H1 (cell line): ENCODE data around the gene ZNF512B. TPM values are rescaled to one million over a fixed set of nuclear protein-coding genes. Genes with fewer than 3 reads are reported as not detected.

Source experiments
- CTCF ChIA-PET: fragments of 300-600 bp; sonication (Branson Sonifier 250); formaldehyde crosslinking; loops from one replicate; lab custom pipeline; 2021; ENCODE audit not compliant: partially characterized antibody; lab: Charles Lee
- POLR2A ChIA-PET: fragments of 300-600 bp; sonication (Branson Sonifier 250); formaldehyde crosslinking; loops from one replicate; lab custom pipeline; 2021; ENCODE audit warnings: inconsistent platforms; ENCODE audit not compliant: partially characterized antibody; lab: Charles Lee
- DNase-seq, 2 experiments: peaks; one replicate each; pipeline versions ENCODE4 v3.0.0 to v3.0.0-alpha.2; 2010 to 2022; ENCODE audit warnings: low spot score in 2 of 2, low read depth in 1 of 2, mixed read lengths in 1 of 2
- FAIRE-seq: peaks from 2 replicates; lab custom pipeline; 2011; peaks lifted over from hg19 to GRCh38; lab: Jason Lieb, UNC
- H2AFZ ChIP-seq: 2 replicates; pipeline ENCODE4 v1.8.1; 2012; ENCODE audit warnings: low read length, inconsistent platforms
- H2AK5ac ChIP-seq: 2 replicates; pipeline ENCODE4 v1.6.1; 2013; ENCODE audit warnings: low read depth, low read length
- H2BK120ac ChIP-seq: replicated peaks from 2 replicates; pipeline ENCODE3; 2013; ENCODE audit warnings: low read depth, low read length, inconsistent platforms
- H2BK12ac ChIP-seq: 2 replicates; pipeline ENCODE4 v1.6.1; 2013; ENCODE audit warnings: low read depth, low read length
- H2BK15ac ChIP-seq: 2 replicates; pipeline ENCODE4 v1.6.1; 2013; ENCODE audit warnings: low read length
- H2BK20ac ChIP-seq: 2 replicates; pipeline ENCODE4 v1.6.1; 2013; ENCODE audit warnings: low read length
- H2BK5ac ChIP-seq: 2 replicates; pipeline ENCODE4 v1.6.1; 2013; ENCODE audit warnings: low read depth, low read length
- H3K14ac ChIP-seq: 2 replicates; pipeline ENCODE4 v1.6.1; 2013; ENCODE audit warnings: inconsistent platforms; ENCODE audit not compliant: insufficient read length
- H3K18ac ChIP-seq: 2 replicates; pipeline ENCODE4 v1.6.1; 2013; ENCODE audit warnings: low read length; ENCODE audit errors: extremely low read depth
- H3K23ac ChIP-seq: 2 replicates; pipeline ENCODE4 v1.6.1; 2013; ENCODE audit warnings: inconsistent platforms; ENCODE audit not compliant: insufficient read length
- H3K23me2 ChIP-seq: 2 replicates; pipeline ENCODE4 v1.6.1; 2013; ENCODE audit warnings: low read depth, low read length
- H3K27ac ChIP-seq: 2 replicates; pipeline ENCODE4 v1.6.1; 2011; ENCODE audit warnings: low read depth, low read length, inconsistent platforms
- H3K27me3 ChIP-seq, 4 experiments: replicated peaks in 1 of 4; 1 replicate in 1 of 4; 2 replicates in 3 of 4; pipeline versions ENCODE4 v1.6.1 to v1.8.1; 2011 to 2013; ENCODE audit warnings: low read length in 3 of 4, mild to moderate bottlenecking in 3 of 4, inconsistent platforms in 2 of 4, mixed read lengths in 2 of 4, moderate library complexity in 1 of 4; ENCODE audit not compliant: control insufficient read depth in 3 of 4, insufficient read depth in 3 of 4; ENCODE audit errors: extremely low read depth in 1 of 4
- H3K36me3 ChIP-seq, 4 experiments: 2 replicates each; pipeline versions ENCODE4 v1.6.1 to v1.8.1; 2011 to 2013; ENCODE audit warnings: mild to moderate bottlenecking in 4 of 4, low read length in 3 of 4, moderate library complexity in 2 of 4, control low read depth in 1 of 4, inconsistent platforms in 1 of 4; ENCODE audit not compliant: insufficient read depth in 4 of 4, control insufficient read depth in 2 of 4
- H3K4ac ChIP-seq: replicated peaks from 2 replicates; pipeline ENCODE3; 2013; ENCODE audit warnings: low read length, low read depth, mixed read lengths, inconsistent platforms; ENCODE audit not compliant: insufficient read length
- H3K4me1 ChIP-seq, 4 experiments: replicated peaks in 1 of 4; 1 replicate in 1 of 4; 2 replicates in 3 of 4; pipeline versions ENCODE4 v1.6.1 to v1.8.1; 2011 to 2013; ENCODE audit warnings: low read length in 3 of 4, inconsistent platforms in 2 of 4, mixed read lengths in 1 of 4; ENCODE audit not compliant: insufficient read depth in 4 of 4, control insufficient read depth in 3 of 4
- H3K4me2 ChIP-seq, 2 experiments: 2 replicates each; pipeline versions ENCODE4 v1.6.1 to v1.8.1; 2011 to 2013; ENCODE audit warnings: low read depth in 2 of 2, low read length in 2 of 2, control low read depth in 1 of 2, inconsistent platforms in 1 of 2, mild to moderate bottlenecking in 1 of 2; ENCODE audit not compliant: insufficient read depth in 1 of 2
- H3K4me3 ChIP-seq, 4 experiments: fragments of 200-600, 300-600 bp in 1 of 4; sonication (generic), shearing (Covaris generic), sonication (Bioruptor Twin) in 1 of 4; 2 replicates each; pipeline versions ENCODE4 v1.5.1 to v1.8.1; 2011 to 2016; ENCODE audit warnings: low read length in 4 of 4, low read depth in 3 of 4, control low read depth in 2 of 4, inconsistent platforms in 2 of 4, mild to moderate bottlenecking in 2 of 4, mixed read lengths in 1 of 4, moderate library complexity in 1 of 4; ENCODE audit not compliant: insufficient read depth in 2 of 4; ENCODE audit errors: extremely low read depth in 1 of 4
- H3K56ac ChIP-seq: replicated peaks from 2 replicates; pipeline ENCODE3; 2013; ENCODE audit warnings: low read depth, mild to moderate bottlenecking, mixed read lengths, low read length, inconsistent platforms; ENCODE audit not compliant: insufficient read length
- H3K79me1 ChIP-seq: 2 replicates; pipeline ENCODE4 v1.6.1; 2013; ENCODE audit warnings: low read depth, low read length, control low read depth
- H3K79me2 ChIP-seq, 2 experiments: 2 replicates each; pipeline versions ENCODE4 v1.6.1 to v1.8.1; 2012 to 2013; ENCODE audit warnings: low read length in 2 of 2, mild to moderate bottlenecking in 2 of 2, inconsistent platforms in 1 of 2; ENCODE audit not compliant: insufficient read depth in 2 of 2, control insufficient read depth in 1 of 2
- H3K9ac ChIP-seq, 4 experiments: replicated peaks in 1 of 4; 1 replicate in 1 of 4; 2 replicates in 3 of 4; pipeline versions ENCODE4 v1.6.1 to v1.8.1; 2011 to 2013; ENCODE audit warnings: low read depth in 3 of 4, low read length in 3 of 4, control low read depth in 2 of 4, mild to moderate bottlenecking in 2 of 4, moderate library complexity in 2 of 4, inconsistent platforms in 1 of 4; ENCODE audit errors: extremely low read depth in 1 of 4
- H3K9me3 ChIP-seq, 2 experiments: 2 replicates each; pipeline versions ENCODE4 v1.6.1 to v1.8.1; 2012 to 2013; ENCODE audit warnings: mild to moderate bottlenecking in 2 of 2, moderate library complexity in 2 of 2, control low read depth in 1 of 2, inconsistent platforms in 1 of 2, low read depth in 1 of 2, low read length in 1 of 2, mixed read lengths in 1 of 2; ENCODE audit not compliant: insufficient read depth in 2 of 2
- H4K20me1 ChIP-seq, 2 experiments: replicated peaks in 1 of 2; 2 replicates each; pipeline versions ENCODE3 to v1.8.1; 2011 to 2013; ENCODE audit warnings: inconsistent platforms in 2 of 2, low read length in 2 of 2, mild to moderate bottlenecking in 1 of 2; ENCODE audit not compliant: insufficient read depth in 2 of 2, control insufficient read depth in 1 of 2
- H4K5ac ChIP-seq: 2 replicates; pipeline ENCODE4 v1.6.1; 2013; ENCODE audit warnings: low read length, low read depth, mixed read lengths, inconsistent platforms; ENCODE audit not compliant: insufficient read length
- H4K8ac ChIP-seq: 2 replicates; pipeline ENCODE4 v1.8.0; 2013; ENCODE audit warnings: mild to moderate bottlenecking, moderate library complexity, low read length, inconsistent platforms; ENCODE audit not compliant: insufficient read depth; ENCODE audit errors: extremely low read depth
- H4K91ac ChIP-seq: replicated peaks from 2 replicates; pipeline ENCODE3; 2013; ENCODE audit warnings: low read length, mixed read lengths, inconsistent platforms; ENCODE audit not compliant: insufficient read length
- CTBP2 ChIP-seq: IDR thresholded peaks from 2 replicates; pipeline ENCODE4 v1.7.0; 2011; ENCODE audit warnings: borderline replicate concordance, mild to moderate bottlenecking, moderate library complexity, mixed read lengths, low read length; ENCODE audit not compliant: insufficient read depth, insufficient read length
- HDAC6 ChIP-seq: IDR thresholded peaks from one replicate; pipeline ENCODE4 v1.7.1; 2012; ENCODE audit warnings: low read depth, mild to moderate bottlenecking, inconsistent platforms, low read length, moderate library complexity
- MAX ChIP-seq: IDR thresholded peaks from 2 replicates; pipeline ENCODE4 v1.6.1; 2012; ENCODE audit warnings: inconsistent platforms
- POLR2AphosphoS5 ChIP-seq: IDR thresholded peaks from 2 replicates; pipeline ENCODE4 v1.6.1; 2011; ENCODE audit warnings: low read depth, low read length
- USF2 ChIP-seq: IDR thresholded peaks from 2 replicates; pipeline ENCODE4 v1.6.1; 2011; ENCODE audit warnings: low read length, improper control_type of control experiment
- YY1 ChIP-seq: IDR thresholded peaks from 2 replicates; pipeline ENCODE4 v1.6.1; 2011; ENCODE audit warnings: low read depth, mild to moderate bottlenecking, low read length
- WGBS, 2 experiments: shearing (Covaris generic) in 1 of 2; methylation state at CpG; one replicate each; pipeline versions ENCODE4 v1.1.6 to v1.1.7; 2013 to 2015; ENCODE audit warnings: low lambda C conversion rate in 2 of 2, mixed read lengths in 2 of 2, inconsistent platforms in 1 of 2, low coverage in 1 of 2, missing lambda C conversion rate in 1 of 2; ENCODE audit not compliant: insufficient replicate concordance in 2 of 2, insufficient coverage in 1 of 2, insufficient read length in 1 of 2; ENCODE audit errors: extremely low coverage in 1 of 2, missing lambda C conversion rate in 1 of 2; 5-methylcytosine and 5-hydroxymethylcytosine counted together
- polyA plus RNA-seq, 7 experiments: library from polyadenylated mRNA; depleted of rRNA in 3 of 7; stranded (reverse) in 5 of 7; unstranded in 2 of 7; fragments of >200 nt in 5 of 7; fragments of 200-250 nt in 2 of 7; gene quantifications; 1 replicate in 5 of 7; 2 replicates in 1 of 7; 4 replicates in 1 of 7; pipeline versions ENCODE4 v1.2.1 to v1.2.3, GENCODE V29; 2011 to 2013; ENCODE audit warnings: missing spikeins in 2 of 7, mixed read lengths in 2 of 7
- total RNA-seq: library from RNA; stranded (reverse); fragmentation: NEBNext Ultra II Directional; extraction: Animal tissue kit (Norgen Biotek cat#: 25700); gene quantifications from 2 replicates; pipeline ENCODE4 v1.2.1, GENCODE V29; 2021

Gene ZNF512B
- total and polyA plus RNA-seq, 2 of the 8 experiments (the other 6 are each of a cell fraction or from before 2014, with no cell fraction given), result 7.3 to 26.6 TPM

- Histone ChIP-seq H3K14ac (no peak overlapping the region), H2BK5ac (peak overlapping the region; percentile 84; the same call in 1 of the 2 replicates), H3K23me2 (peaks cover 12% of the 10 kb centered on the region), H2BK15ac (no peak overlapping the region), H4K91ac (no peak overlapping the region), H3K23ac (no peak overlapping the region), H3K27ac (no peak overlapping the region), H2AK5ac (no peak overlapping the region), H4K8ac (peak overlapping the region; percentile 11; the same call in 1 of the 2 replicates), H3K27me3 (no peaks in the 10 kb centered on the region), H3K79me1 (no peaks in the 10 kb centered on the region), H3K4ac (no peak overlapping the region), H3K4me3 (peak overlapping the region; percentile 38 to 55 (median 44); a peak in 6 of 8 replicates), H4K5ac (no peak overlapping the region), H3K4me2 (peak overlapping the region; percentile 73 to 98), H4K20me1 (peaks cover 4 to 24% of the 10 kb centered on the region in 2 experiments), H2BK12ac (no peak overlapping the region; the same call in 1 of the 2 replicates), H2AFZ (no peak overlapping the region), H3K9me3 (no peaks in the 10 kb centered on the region), H3K9ac (peak overlapping the region in 2 of 4 experiments; percentile 29 to 41; a peak in 2 of 7 replicates), H3K36me3 (peaks cover 3 to 21% (median 11%) of the 10 kb centered on the region in 4 experiments; a peak in 5 of 8 replicates), H2BK120ac (no peak overlapping the region), H3K56ac (no peak overlapping the region), H3K4me1 (peaks cover 0 to 28% (median 13%) of the 10 kb centered on the region in 4 experiments; a peak in 6 of 7 replicates), H2BK20ac (no peak overlapping the region), H3K79me2 (peaks cover 0 to under 1% of the 10 kb centered on the region in 2 experiments; a peak in 1 of 4 replicates), H3K18ac (no peak overlapping the region)
- ChIA-PET POLR2A (interaction anchor here (0.6 to 7.8 kb wide), 12 partner anchors 13 to 389 kb away, joined by 3 to 68 read pairs (median 4); partner anchors contain the start of genes OPRL1, SAMD10 and UCKL1), CTCF (interaction anchor here (0.6 to 5.4 kb wide), 8 partner anchors 12 to 203 kb away, joined by 3 to 28 read pairs (median 4); partner anchors contain the start of gene LIME1)
- TF ChIP-seq YY1, result peak; percentile 89
- TF ChIP-seq HDAC6, result no peak
- peak; percentile 75 for TF ChIP-seq MAX
- TF ChIP-seq USF2, result peak; percentile 21; the same call in 1 of the 2 replicates
- no peak for TF ChIP-seq CTBP2
- TF ChIP-seq POLR2AphosphoS5, result peak; percentile 57
- DNase-seq, result no peak
- WGBS, 2 experiments, result 71% methylated on average over 13 of the region's 23 CpGs; no CpG with 5 or more reads in 1 of the 2 experiments
- no peak for FAIRE-seq
Observed at GRCh38 chr20:63940071-63940471, 29.7 kb downstream of the ZNF512B start.
